ENCODE results near the gene TGM1. TPM values are rescaled to one million over a fixed set of nuclear protein-coding genes. Genes with fewer than 3 reads are reported as not detected.

The TGM1 gene
- total and polyA plus RNA-seq, 2 donors (not counting 1 experiment from before 2014, with no cell fraction given): 0.83 to 1.4 TPM

DNA sequence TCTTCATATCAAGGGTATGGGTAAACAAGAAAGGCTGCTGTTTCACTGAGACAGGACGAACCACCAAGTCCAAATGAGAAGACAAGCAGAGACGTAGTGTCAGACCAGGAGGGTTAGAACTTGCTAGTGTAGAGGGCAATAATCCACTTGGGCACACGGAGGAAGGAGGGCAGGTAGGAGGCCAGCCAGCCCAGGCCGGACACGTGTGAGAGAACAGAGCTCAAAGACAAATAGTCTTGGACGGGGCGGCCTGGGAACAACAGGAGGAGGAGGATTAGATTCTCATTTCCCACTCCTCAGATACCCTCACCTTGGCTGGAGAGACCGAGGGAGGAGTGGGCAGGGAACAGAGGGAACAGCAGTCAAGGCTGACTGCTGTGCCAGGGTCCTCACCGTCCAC lies 27.8 kb upstream of the TGM1 start:
- no peaks in the 10 kb centered on the region for H3K27me3 ChIP-seq (ENCODE audit: control insufficient read depth, insufficient read depth, low read length)
- no peak for DNase-seq (ENCODE audit: low read depth in 2 of 2)
- H3K4me1 ChIP-seq (ENCODE audit: control insufficient read depth, extremely low read depth, insufficient read depth, low read length): no peaks in the 10 kb centered on the region
- H4K20me1 ChIP-seq (ENCODE audit: control insufficient read depth, extremely low read depth, insufficient read depth, low read length): no peaks in the 10 kb centered on the region
- H3K4me2 ChIP-seq (ENCODE audit: extremely low read depth, insufficient read depth, low read length): no peak overlapping the region
- no peak overlapping the region for H2AFZ ChIP-seq (ENCODE audit: low read length)
- no peak overlapping the region for H3K9ac ChIP-seq (ENCODE audit: insufficient read depth, low read length)
- TF ChIP-seq, protein P1, sequence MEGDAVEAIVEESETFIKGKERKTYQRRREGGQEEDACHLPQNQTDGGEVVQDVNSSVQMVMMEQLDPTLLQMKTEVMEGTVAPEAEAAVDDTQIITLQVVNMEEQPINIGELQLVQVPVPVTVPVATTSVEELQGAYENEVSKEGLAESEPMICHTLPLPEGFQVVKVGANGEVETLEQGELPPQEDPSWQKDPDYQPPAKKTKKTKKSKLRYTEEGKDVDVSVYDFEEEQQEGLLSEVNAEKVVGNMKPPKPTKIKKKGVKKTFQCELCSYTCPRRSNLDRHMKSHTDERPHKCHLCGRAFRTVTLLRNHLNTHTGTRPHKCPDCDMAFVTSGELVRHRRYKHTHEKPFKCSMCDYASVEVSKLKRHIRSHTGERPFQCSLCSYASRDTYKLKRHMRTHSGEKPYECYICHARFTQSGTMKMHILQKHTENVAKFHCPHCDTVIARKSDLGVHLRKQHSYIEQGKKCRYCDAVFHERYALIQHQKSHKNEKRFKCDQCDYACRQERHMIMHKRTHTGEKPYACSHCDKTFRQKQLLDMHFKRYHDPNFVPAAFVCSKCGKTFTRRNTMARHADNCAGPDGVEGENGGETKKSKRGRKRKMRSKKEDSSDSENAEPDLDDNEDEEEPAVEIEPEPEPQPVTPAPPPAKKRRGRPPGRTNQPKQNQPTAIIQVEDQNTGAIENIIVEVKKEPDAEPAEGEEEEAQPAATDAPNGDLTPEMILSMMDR (conservative IDR thresholded peaks at IDR 0.05 in 1 of 2, IDR thresholded peaks at IDR 0.05 in 1 of 2; ENCODE audit: low read depth in 1 of 2, low read length in 2 of 2): no peak
- TF ChIP-seq EZH2 (IDR thresholded peaks at IDR 0.05; ENCODE audit: low read length, missing control alignments): no peak
- no peaks in the 10 kb centered on the region for H3K9me3 ChIP-seq (ENCODE audit: control insufficient read depth, insufficient read depth, low read depth, low read length)
- no peak overlapping the region for H3K27ac ChIP-seq (ENCODE audit: insufficient read depth, low read length)
- no peak overlapping the region for H3K4me3 ChIP-seq (replicated peaks in 1 of 4; ENCODE audit: control extremely low read depth in 1 of 4, insufficient read depth in 1 of 4, low read depth in 3 of 4, low read length in 4 of 4)
- no peaks in the 10 kb centered on the region for H3K79me2 ChIP-seq (ENCODE audit: control insufficient read depth, insufficient read depth, low read length)
- H3K36me3 ChIP-seq (ENCODE audit: control insufficient read depth, insufficient read depth, low read length): peaks cover 14% of the 10 kb centered on the region

DNA sequence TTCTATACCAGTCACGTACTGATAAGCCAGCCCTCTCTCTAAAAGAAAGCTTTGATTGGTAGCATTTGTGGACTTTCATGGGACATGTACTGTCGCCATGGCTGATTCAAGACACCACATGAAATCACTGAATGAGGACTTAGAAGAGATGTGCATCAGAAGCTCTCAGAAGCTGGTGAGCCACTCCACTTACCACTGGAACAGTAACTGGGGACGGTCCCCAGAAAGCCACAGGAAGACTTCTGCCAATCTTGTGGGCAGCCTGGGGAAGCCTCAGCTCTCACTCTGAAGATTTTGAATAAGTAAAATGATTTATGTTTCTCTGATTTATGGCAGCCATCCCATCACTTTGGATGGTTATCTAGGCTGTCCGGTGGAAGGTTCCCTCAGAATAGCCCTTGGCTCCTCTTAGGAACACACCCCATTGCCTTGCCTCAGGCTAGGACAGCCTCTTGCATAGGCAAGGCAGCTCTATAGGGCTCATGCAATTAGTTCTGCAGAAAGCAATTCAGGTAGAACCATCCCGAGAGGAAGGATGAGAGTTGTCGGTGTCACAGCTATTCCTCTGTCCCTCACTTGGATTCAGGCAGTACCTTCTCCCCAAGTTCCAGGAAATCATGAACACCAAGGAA lies 26.8 kb upstream of the TGM1 start:
- Histone ChIP-seq H3K4me2 (ENCODE audit: extremely low read depth, insufficient read depth, low read length) (no peak overlapping the region), H3K4me3 (replicated peaks in 1 of 4; ENCODE audit: control extremely low read depth in 1 of 4, insufficient read depth in 1 of 4, low read depth in 3 of 4, low read length in 4 of 4) (no peak overlapping the region), H3K27me3 (ENCODE audit: control insufficient read depth, insufficient read depth, low read length) (no peaks in the 10 kb centered on the region), H2AFZ (ENCODE audit: low read length) (no peak overlapping the region), H3K79me2 (ENCODE audit: control insufficient read depth, insufficient read depth, low read length) (no peaks in the 10 kb centered on the region), H3K27ac (ENCODE audit: insufficient read depth, low read length) (no peak overlapping the region), H3K4me1 (ENCODE audit: control insufficient read depth, extremely low read depth, insufficient read depth, low read length) (no peaks in the 10 kb centered on the region), H4K20me1 (ENCODE audit: control insufficient read depth, extremely low read depth, insufficient read depth, low read length) (no peaks in the 10 kb centered on the region), H3K36me3 (ENCODE audit: control insufficient read depth, insufficient read depth, low read length) (peaks cover 10% of the 10 kb centered on the region), H3K9me3 (ENCODE audit: control insufficient read depth, insufficient read depth, low read depth, low read length) (no peaks in the 10 kb centered on the region), H3K9ac (ENCODE audit: insufficient read depth, low read length) (no peak overlapping the region)
- TF ChIP-seq EZH2 (IDR thresholded peaks at IDR 0.05; ENCODE audit: low read length, missing control alignments): no peak
- TF ChIP-seq, protein P1 (conservative IDR thresholded peaks at IDR 0.05 in 1 of 2, IDR thresholded peaks at IDR 0.05 in 1 of 2; ENCODE audit: low read depth in 1 of 2, low read length in 2 of 2): no peak
- no peak for DNase-seq (ENCODE audit: low read depth in 2 of 2)

DNA sequence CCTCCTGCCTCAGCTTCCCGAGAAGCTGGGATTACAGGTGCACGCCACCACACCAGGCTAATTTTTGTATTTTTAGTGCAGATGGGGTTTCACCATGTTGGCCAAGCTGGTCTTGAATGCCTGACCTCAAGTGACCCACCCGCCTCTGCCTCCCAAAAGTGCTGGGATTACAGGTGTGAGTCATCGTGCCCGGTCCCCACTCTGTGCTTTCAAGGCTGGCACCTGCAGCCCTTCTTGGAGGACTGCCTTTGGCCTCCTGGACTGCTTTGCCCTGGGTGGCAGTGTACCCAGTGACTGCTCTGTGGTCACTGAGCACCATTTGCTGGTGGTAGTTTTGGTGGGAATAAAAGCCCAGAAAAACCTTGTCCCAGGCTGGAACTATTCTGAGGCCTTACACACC lies 24.0 kb upstream of the TGM1 start:
- no peak for DNase-seq (ENCODE audit: low read depth in 2 of 2)
- Histone ChIP-seq H3K4me1 (ENCODE audit: control insufficient read depth, extremely low read depth, insufficient read depth, low read length) (no peaks in the 10 kb centered on the region), H3K9ac (ENCODE audit: insufficient read depth, low read length) (no peak overlapping the region), H2AFZ (ENCODE audit: low read length) (no peak overlapping the region), H3K79me2 (ENCODE audit: control insufficient read depth, insufficient read depth, low read length) (no peaks in the 10 kb centered on the region), H3K27ac (ENCODE audit: insufficient read depth, low read length) (no peak overlapping the region), H4K20me1 (ENCODE audit: control insufficient read depth, extremely low read depth, insufficient read depth, low read length) (no peaks in the 10 kb centered on the region), H3K9me3 (ENCODE audit: control insufficient read depth, insufficient read depth, low read depth, low read length) (no peaks in the 10 kb centered on the region), H3K4me2 (ENCODE audit: extremely low read depth, insufficient read depth, low read length) (no peak overlapping the region), H3K27me3 (ENCODE audit: control insufficient read depth, insufficient read depth, low read length) (no peaks in the 10 kb centered on the region), H3K4me3 (replicated peaks in 1 of 4; ENCODE audit: control extremely low read depth in 1 of 4, insufficient read depth in 1 of 4, low read depth in 3 of 4, low read length in 4 of 4) (no peak overlapping the region), H3K36me3 (ENCODE audit: control insufficient read depth, insufficient read depth, low read length) (peaks cover 6% of the 10 kb centered on the region)
- TF ChIP-seq EZH2 (IDR thresholded peaks at IDR 0.05; ENCODE audit: low read length, missing control alignments): no peak
- TF ChIP-seq, protein P1 (conservative IDR thresholded peaks at IDR 0.05 in 1 of 2, IDR thresholded peaks at IDR 0.05 in 1 of 2; ENCODE audit: low read depth in 1 of 2, low read length in 2 of 2): no peak
